GM19023 (cell line): ENCODE results near the gene KIAA0753.

ENCODE experiments used
- ATAC-seq: cut with Tn5 transposase; IDR thresholded peaks from one replicate; pipeline ENCODE4 v1.9.1; 2021; ENCODE audit warnings: mild to moderate bottlenecking, moderate library complexity; ENCODE audit not compliant: unreplicated experiment

KIAA0753 gene

GRCh38 chr17:6551869-6552531 is 88.5 kb downstream of the KIAA0753 start:
- ATAC-seq, result no peak

DNA sequence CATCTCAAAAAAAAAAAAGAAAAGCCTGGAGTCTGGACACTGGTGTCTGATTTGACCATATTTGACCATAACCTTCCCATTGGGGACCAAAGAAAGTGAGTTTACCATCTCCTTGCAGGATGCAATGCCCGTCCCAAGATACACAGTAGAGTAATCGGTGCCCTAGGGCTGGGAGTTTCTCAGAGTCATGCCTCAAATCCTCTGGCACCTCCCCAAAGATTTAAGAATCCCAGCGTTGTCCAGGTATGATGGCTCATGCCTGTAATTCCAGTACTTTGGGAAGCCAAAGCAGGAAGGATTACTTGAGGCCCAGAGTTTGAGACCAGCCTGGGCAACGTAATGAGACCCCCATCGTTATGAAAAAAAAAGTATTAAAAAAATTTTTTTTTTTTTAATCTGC is 89.2 kb downstream of the KIAA0753 start:
- no peak for ATAC-seq

DNA sequence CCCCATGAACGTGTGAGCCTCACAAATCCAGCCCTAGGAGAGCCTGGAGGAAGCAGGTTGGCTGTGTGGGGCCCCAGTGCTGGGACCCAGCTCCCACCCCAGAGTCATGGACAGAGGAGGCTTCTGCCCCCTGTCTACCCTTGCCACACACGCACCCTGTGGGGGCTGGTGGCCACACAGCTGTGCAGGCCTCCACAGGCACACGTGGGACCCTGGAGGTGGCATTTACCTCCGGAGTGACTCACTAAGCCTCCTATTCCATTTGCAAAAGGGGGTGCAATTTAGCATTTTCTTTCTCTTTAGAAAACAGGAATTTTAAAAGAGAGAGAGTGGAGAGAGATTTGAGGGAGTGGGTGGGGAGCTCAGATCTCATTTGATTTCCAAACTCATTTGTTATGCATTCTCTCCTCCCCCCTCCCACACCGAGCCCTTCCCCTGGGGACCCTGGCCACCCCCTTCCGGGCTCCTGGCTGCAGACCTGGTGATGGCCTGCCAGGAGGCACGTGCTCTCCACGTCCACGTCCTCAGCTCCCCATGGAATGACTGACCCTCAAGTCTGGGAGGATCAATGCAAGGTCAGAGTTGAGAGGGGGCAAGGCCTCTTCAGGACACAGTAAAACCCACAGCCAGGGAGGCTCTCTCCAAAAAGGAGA is 91.0 kb downstream of the KIAA0753 start:
- no peak for ATAC-seq

DNA sequence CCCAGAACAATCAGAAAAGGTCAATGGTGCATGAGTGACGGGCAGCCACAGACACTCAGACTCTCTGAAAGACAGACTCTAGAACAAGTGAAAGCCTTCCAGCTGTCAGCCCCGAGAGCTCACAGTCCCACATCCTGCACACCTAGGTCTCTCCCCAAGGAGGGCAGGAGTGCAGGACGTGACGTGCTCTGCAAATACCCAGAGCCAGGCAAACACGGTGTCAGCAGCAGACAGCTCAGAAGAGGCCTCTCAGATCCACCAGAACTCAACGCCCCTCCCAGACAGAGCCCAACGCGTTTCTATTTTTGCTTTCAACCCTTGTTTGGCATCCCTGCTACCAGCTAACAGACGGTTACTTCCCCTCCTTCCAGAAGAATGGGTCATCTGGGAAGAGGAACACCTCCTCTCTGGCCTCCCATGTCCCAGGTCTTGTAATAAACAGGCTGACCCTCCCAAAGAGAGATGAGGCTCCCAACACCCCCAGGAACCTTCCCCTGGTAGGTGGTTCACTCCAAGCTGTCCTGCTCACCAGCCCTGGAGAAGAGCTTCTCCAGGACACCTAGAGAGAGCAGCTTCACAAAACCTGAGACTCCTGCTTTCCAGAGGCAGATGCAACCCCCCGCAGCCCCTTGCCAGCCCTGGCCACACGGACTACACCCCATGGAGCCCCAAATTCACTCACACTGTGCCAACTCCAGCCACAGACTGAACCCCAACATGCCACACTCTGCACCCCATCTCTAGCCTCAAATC is 91.8 kb downstream of the KIAA0753 start:
- no peak for ATAC-seq

GRCh38 chr17:6548034-6548433 is 92.5 kb downstream of the KIAA0753 start:
- no peak for ATAC-seq

GRCh38 chr17:6547336-6547735 is 93.2 kb downstream of the KIAA0753 start:
- ATAC-seq, result no peak

- no peak for ATAC-seq
Observed at GRCh38 chr17:6546069-6546718, 94.3 kb downstream of the KIAA0753 start.

DNA sequence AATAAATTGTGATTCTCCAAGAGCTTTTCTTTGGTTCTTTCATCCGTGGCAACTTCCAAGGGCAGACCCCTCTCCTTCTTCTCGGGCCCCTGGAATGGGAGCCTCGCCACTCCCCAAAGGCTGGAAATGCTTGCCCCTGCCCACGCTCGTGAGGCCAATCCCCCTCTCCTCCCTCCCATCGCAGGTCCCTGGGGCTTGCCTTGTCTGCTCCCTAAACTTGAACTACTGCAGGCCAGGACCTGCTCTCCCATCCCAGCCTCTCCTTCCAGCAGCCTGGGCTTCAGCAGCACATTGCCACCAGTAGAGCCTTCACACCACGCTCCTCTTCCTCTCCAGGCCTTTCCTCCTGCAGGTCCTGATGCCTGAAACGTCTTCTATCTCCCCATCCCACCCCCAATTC is 95.2 kb downstream of the KIAA0753 start:
- ATAC-seq, result no peak

- no peak for ATAC-seq
Observed at GRCh38 chr17:6544011-6544370, 96.5 kb downstream of the KIAA0753 start.

- ATAC-seq, result no peak
Observed at GRCh38 chr17:6543079-6544010, 97.2 kb downstream of the KIAA0753 start.

DNA sequence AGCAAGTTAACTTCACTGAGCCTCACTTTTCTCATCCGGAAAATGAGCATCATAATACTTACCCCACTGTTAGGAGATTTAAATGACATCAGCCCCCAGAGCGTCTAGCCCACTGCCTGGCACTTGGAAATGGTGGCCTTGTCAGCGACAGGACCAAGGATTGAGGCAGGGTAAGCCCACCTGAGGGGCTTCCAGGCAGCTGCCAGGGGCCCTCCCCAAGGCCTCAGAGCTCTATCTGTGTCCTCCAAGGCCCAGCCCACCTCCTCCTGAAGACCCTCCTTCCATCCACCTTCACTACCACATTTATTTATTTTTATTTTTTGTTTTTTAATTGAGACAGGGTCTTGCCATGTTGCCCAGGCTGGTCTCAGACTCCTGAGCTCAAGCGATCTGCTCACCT is 97.9 kb downstream of the KIAA0753 start:
- no peak for ATAC-seq

DNA sequence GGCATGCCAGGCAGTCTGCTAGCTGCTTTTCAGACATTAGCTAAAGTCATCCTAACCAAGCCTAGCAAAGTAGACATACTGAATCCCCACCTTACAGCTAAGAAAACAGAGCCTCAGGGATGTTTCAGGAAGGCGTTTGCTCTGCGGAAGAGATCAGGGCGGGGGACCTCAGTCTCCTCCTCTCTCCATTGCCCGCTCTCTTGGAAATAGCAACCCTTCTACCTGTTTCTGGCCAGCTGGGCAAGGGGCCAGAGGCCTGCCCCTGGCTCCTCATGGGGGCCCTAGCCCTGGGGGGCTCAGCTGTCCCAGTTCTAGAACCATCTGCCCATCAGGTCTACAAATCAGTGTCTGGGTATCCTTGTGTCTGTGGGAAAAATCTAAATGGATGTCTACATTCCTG is 98.6 kb downstream of the KIAA0753 start:
- ATAC-seq, result no peak

- ATAC-seq, result no peak
Observed at GRCh38 chr17:6539871-6540270, 100.6 kb downstream of the KIAA0753 start.

DNA sequence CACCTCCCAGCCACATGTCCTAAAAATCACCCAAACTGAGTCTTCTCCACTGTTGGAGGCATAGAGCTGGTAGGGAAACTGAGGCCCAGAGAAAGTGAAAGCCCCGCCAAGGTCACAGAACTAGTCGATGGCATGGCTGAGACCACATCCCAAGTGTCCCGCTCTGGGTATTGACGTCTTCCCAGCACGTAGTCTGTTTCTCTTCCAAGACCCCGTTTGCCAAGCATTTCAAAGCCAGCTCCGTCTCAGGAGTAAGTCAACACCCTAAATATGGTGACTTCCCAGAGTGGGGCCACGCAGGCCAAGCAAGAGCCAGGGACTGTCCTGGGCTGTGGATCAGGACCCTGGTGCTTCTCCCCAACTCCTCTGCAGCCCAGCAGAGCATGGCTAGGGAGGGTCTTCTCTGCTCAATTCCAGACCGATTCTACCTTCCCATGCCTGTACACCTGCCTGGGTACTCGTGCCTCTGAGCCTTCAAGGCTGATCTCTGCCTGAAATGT is 103.9 kb downstream of the KIAA0753 start:
- no peak for ATAC-seq

GRCh38 chr17:6536053-6536452 is 104.5 kb downstream of the KIAA0753 start:
- ATAC-seq, result no peak

GRCh38 chr17:6534846-6535514 is 105.5 kb downstream of the KIAA0753 start:
- ATAC-seq, result no peak

DNA sequence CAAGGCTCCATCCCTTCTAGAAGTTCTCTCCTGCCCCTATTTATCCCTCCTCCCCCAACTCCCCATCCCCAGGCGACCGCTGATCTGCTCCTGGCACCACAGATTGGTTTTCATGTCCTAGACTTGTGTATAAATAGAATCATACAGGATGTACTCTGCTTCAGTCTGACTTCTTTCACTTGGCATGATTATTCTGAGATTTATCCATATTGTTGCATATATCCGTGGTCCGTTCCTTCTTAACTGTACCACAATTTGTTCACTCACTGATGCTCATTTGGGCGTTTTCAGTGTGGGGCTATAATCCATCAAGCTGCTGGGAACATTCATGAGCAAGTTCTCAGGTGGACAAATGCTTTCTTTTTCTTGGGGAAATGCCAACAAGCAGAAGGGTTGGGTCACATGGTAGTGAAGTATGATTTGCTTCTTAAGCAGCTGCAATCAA is 108.0 kb downstream of the KIAA0753 start:
- no peak for ATAC-seq

DNA sequence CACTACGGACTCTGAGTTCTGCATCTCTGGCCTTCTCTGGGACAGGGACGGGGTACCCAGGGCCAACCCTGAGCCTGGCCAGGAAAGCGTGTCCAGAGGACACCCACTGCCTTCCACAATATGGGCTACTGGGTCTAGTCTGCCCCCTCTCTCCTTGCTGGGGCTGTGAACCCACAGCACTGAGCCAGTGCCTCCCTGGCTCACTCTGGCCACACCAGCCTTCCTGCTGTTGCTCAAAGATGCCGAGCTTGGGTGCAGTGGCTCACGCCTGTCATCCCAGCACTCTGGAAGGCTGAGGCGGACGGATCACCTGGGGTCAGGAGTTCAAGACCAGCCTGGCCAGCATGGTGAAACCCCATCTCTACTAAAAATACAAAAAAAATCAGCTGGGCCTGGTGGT is 108.9 kb downstream of the KIAA0753 start:
- no peak for ATAC-seq

DNA sequence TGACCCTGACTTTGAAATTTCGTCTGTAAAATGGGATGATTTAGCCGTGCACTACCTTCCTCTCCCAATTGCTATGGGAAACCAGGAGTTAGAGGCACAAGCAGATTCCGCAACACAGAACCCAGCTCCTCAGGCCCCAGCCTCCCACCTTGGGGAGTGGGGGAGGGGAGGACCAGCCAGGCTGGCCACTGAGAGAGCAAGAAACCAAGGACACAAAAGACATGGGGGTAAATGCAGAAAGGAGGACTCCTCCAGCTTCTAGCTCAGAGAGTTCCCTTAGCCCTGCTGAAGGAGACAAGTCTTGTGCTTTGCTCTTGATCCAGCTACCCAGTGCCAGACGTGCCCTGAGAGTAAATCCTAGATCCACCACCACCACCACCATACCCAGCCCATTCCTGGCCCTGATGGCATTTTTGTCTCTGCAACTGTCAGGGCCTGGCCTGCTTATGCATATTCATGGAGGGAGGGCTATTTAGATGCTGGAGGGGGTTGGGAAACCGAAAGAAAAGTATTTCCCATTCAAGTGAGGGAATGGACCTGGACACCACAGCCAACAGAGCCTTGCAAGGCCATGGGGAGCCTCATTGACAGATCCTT is 110.1 kb downstream of the KIAA0753 start:
- no peak for ATAC-seq
